HL-60 (cell line): ENCODE measurements around the gene C16orf74.

Experiments
- CTCF ChIP-seq: IDR thresholded peaks from one replicate; pipeline ENCODE4 v1.5.1; 2011; ENCODE audit warnings: low read length, control low read depth, inconsistent platforms; ENCODE audit not compliant: insufficient read depth
- REST ChIP-seq: IDR thresholded peaks from 2 replicates; pipeline ENCODE4 v1.6.1; 2012; ENCODE audit warnings: low read depth; ENCODE audit not compliant: insufficient replicate concordance

GRCh38 chr16:85678821-85679220 is 72.1 kb downstream of the C16orf74 start:
- no peak for TF ChIP-seq CTCF
- TF ChIP-seq REST, result no peak
